K562 (cell line): ENCODE data around the gene OPHN1. TPM values are rescaled to one million over a fixed set of nuclear protein-coding genes. Genes with fewer than 3 reads are reported as not detected.

Experiments
- ATAC-seq: fragments of 200-7000 bp; cut with Tn5 transposase; 3 replicates; pipeline ENCODE4 v1.9.1; 2020; ENCODE audit warnings: moderate library complexity
- BruUV-seq: library from RNA; stranded (reverse); fragments of 400-500 nt; replicated peaks from 2 replicates; lab custom pipeline; 2021; lab: Mats Ljungman, UMichigan
- CTCF ChIA-PET: fragments of 300-600 bp; formaldehyde crosslinking; extraction: SDS; loops from one replicate; lab custom pipeline; 2021; ENCODE audit warnings: low intra/inter-chr PET ratio; lab: Yijun Ruan, JAX
- POLR2A ChIA-PET: fragments of 300-600, 350-650 bp; sonication (Branson Sonifier 250); formaldehyde crosslinking; extraction: SDS; loops from one replicate; lab custom pipeline; 2021; ENCODE audit warnings: antibody characterized with exemption, inconsistent platforms; lab: Yijun Ruan, JAX
- DNase-seq, 4 experiments: peaks; one replicate each; pipeline versions ENCODE4 v3.0.0 to v3.0.0-alpha.2; 2011 to 2018; ENCODE audit warnings: low spot score in 3 of 4, mixed read lengths in 3 of 4; ENCODE audit errors: extremely low read depth in 1 of 4
- FAIRE-seq: peaks from 2 replicates; lab custom pipeline; 2011; peaks lifted over from hg19 to GRCh38; lab: Jason Lieb, UNC
- H2AFZ ChIP-seq: 2 replicates; pipeline ENCODE4 v1.6.0; 2011; ENCODE audit warnings: low read depth, low read length, control low read depth, inconsistent platforms
- H3K27ac ChIP-seq: fragments of 200-600 bp; 3 replicates; pipeline ENCODE4 v1.8.0; 2011; ENCODE audit warnings: low read depth, mild to moderate bottlenecking, control low read depth, inconsistent platforms, low read length, moderate library complexity, mixed read lengths; ENCODE audit errors: extremely low read depth
- H3K27me3 ChIP-seq, 2 experiments: fragments of 300-600 bp in 1 of 2; 2 replicates in 1 of 2; 3 replicates in 1 of 2; pipeline versions ENCODE4 v1.6.0 to v1.8.0; 2011; ENCODE audit warnings: inconsistent platforms in 2 of 2, low read length in 2 of 2, mild to moderate bottlenecking in 1 of 2, mixed read lengths in 1 of 2, moderate library complexity in 1 of 2; ENCODE audit not compliant: control insufficient read depth in 2 of 2, insufficient read depth in 2 of 2
- H3K36me3 ChIP-seq: fragments of 300-600 bp; 3 replicates; pipeline ENCODE4 v1.8.0; 2011; ENCODE audit warnings: mild to moderate bottlenecking, low read length, inconsistent platforms; ENCODE audit not compliant: control insufficient read depth, insufficient read depth
- H3K4me1 ChIP-seq, 2 experiments: fragments of 200-600 bp in 1 of 2; replicated peaks in 1 of 2; 2 replicates in 1 of 2; 3 replicates in 1 of 2; pipeline versions ENCODE4 v1.5.1 to v1.8.0; 2011; ENCODE audit warnings: inconsistent platforms in 2 of 2, low read length in 2 of 2, mild to moderate bottlenecking in 1 of 2, mixed read lengths in 1 of 2, moderate library complexity in 1 of 2; ENCODE audit not compliant: control insufficient read depth in 2 of 2, insufficient read depth in 2 of 2
- H3K4me2 ChIP-seq: 2 replicates; pipeline ENCODE4 v1.6.1; 2011; ENCODE audit warnings: low read length, control low read depth, inconsistent platforms, mixed read lengths; ENCODE audit not compliant: insufficient read depth
- H3K4me3 ChIP-seq: fragments of 200-600 bp; sonication (generic), shearing (Covaris generic); 2 replicates; pipeline ENCODE4 v1.5.1; 2016; ENCODE audit warnings: control low read depth, inconsistent platforms
- H3K79me2 ChIP-seq: fragments of 200-600 bp; 3 replicates; pipeline ENCODE4 v1.8.0; 2011; ENCODE audit warnings: low read length, inconsistent platforms; ENCODE audit not compliant: control insufficient read depth, insufficient read depth
- H3K9ac ChIP-seq, 2 experiments: 2 replicates each; pipeline versions ENCODE4 v1.6.0 to v1.6.1; 2011; ENCODE audit warnings: low read depth in 2 of 2, low read length in 2 of 2, control low read depth in 1 of 2, inconsistent platforms in 1 of 2, mild to moderate bottlenecking in 1 of 2, mixed read lengths in 1 of 2; ENCODE audit not compliant: insufficient read depth in 1 of 2
- H3K9me1 ChIP-seq: one replicate; pipeline ENCODE4 v1.6.0; 2011; ENCODE audit warnings: inconsistent platforms, mild to moderate bottlenecking, low read length, moderate library complexity; ENCODE audit not compliant: control insufficient read depth, insufficient read depth
- H3K9me3 ChIP-seq: replicated peaks from 2 replicates; pipeline ENCODE4 v1.5.1; 2011; ENCODE audit warnings: low read depth, low read length, inconsistent platforms; ENCODE audit not compliant: control insufficient read depth, insufficient read depth
- H4K20me1 ChIP-seq: replicated peaks from 2 replicates; pipeline ENCODE4 v1.6.1; 2011; ENCODE audit warnings: low read length, inconsistent platforms, mixed read lengths; ENCODE audit not compliant: control insufficient read depth, insufficient read depth
- ARNT ChIP-seq, 2 experiments: fragments of 450-650 bp; IDR thresholded peaks; 2 replicates each; pipeline ENCODE4 v1.6.1; 2016; ENCODE audit warnings: mild to moderate bottlenecking in 1 of 2
- BRF1 ChIP-seq: IDR thresholded peaks from 3 replicates; pipeline ENCODE4 v1.6.1; 2011; ENCODE audit warnings: borderline replicate concordance, mild to moderate bottlenecking; ENCODE audit not compliant: insufficient read length; ENCODE audit errors: extremely low read depth
- HOMEZ ChIP-seq: fragments of 250-450 bp; sonication (Bioruptor Pico); IDR thresholded peaks from 2 replicates; pipeline ENCODE4 v1.4.0; 2020; ENCODE audit warnings: mild to moderate bottlenecking, moderate library complexity
- ILF3 ChIP-seq: fragments of 450-650 bp; IDR thresholded peaks from 2 replicates; pipeline ENCODE4 v1.6.1; 2018; ENCODE audit warnings: antibody characterized with exemption, mild to moderate bottlenecking, moderate library complexity, borderline replicate concordance
- MED1 ChIP-seq: sonication (generic); formaldehyde crosslinking; IDR thresholded peaks from 2 replicates; pipeline ENCODE4 v1.8.1; 2023; ENCODE audit warnings: missing genetic modification reagents, borderline replicate concordance
- NFIC ChIP-seq: fragments of 450-650 bp; IDR thresholded peaks from 2 replicates; pipeline ENCODE4 v1.6.1; 2017; ENCODE audit warnings: mild to moderate bottlenecking, inconsistent platforms
- TBP ChIP-seq: optimal IDR thresholded peaks from 2 replicates; pipeline ENCODE3; 2011; ENCODE audit warnings: low read depth, low read length, improper control_type of control experiment
- WGBS: fragments of 100-300 bp; shearing (Covaris generic); methylation state at CpG from one replicate; pipeline ENCODE4 v1.1.6; 2016; ENCODE audit warnings: low coverage, mixed read lengths; ENCODE audit not compliant: insufficient coverage; ENCODE audit errors: missing lambda C conversion rate; 5-methylcytosine and 5-hydroxymethylcytosine counted together
- in situ Hi-C: fragments of 300-500 bp; cut with MboI; formaldehyde crosslinking; loops from 4 replicates; pipeline ENCODE4 v1.15.0; 2018; ENCODE audit warnings: inconsistent platforms, mixed read lengths
- intact Hi-C: fragments of 100-400 bp; cut with micrococcal nuclease; formaldehyde crosslinking; loops from 2 replicates; pipeline ENCODE4 v1.14.2; 2022
- polyA plus RNA-seq, 8 experiments: library from polyadenylated mRNA; depleted of rRNA in 4 of 8; stranded (reverse) in 5 of 8; unstranded in 3 of 8; fragments of >200 nt; fragmentation: Nextera tagmentation in 2 of 8; fragmentation: Illumina TruSeq in 1 of 8; extraction: Ambion mirVana in 2 of 8; extraction: Trizol in 1 of 8; gene quantifications; 2 replicates each; pipeline versions ENCODE4 v1.2.1 to v1.2.3, GENCODE V29; 2011 to 2014; ENCODE audit warnings: inconsistent platforms in 1 of 8, missing spikeins in 1 of 8
- total RNA-seq, 7 experiments: library from RNA; depleted of rRNA in 6 of 7; stranded (reverse); fragments of >200 nt in 6 of 7; fragmentation: Illumina TruSeq in 2 of 7; extraction: Trizol in 2 of 7; gene quantifications; 2 replicates each; pipeline versions ENCODE4 v1.2.1 to v1.2.3, GENCODE V29; 2011 to 2021; ENCODE audit warnings: low replicate concordance in 1 of 7
- TF ChIP-seq, protein P1 (sequence below): fragments of 250-450 bp; sonication (Bioruptor Pico); IDR thresholded peaks from 2 replicates; pipeline ENCODE4 v1.8.0; 2021; ENCODE audit warnings: mild to moderate bottlenecking, moderate library complexity
- TF ChIP-seq, protein P2 (sequence below): fragments of 450-650 bp; formaldehyde crosslinking; IDR thresholded peaks from 2 replicates; pipeline ENCODE4 v1.4.0; 2020; ENCODE audit warnings: mild to moderate bottlenecking, moderate library complexity

The OPHN1 gene
- total and polyA plus RNA-seq, 9 of the 15 experiments (the other 6 are each of a cell fraction or from before 2014, with no cell fraction given) = 0.28 to 1.8 (median 1.0) TPM

DNA sequence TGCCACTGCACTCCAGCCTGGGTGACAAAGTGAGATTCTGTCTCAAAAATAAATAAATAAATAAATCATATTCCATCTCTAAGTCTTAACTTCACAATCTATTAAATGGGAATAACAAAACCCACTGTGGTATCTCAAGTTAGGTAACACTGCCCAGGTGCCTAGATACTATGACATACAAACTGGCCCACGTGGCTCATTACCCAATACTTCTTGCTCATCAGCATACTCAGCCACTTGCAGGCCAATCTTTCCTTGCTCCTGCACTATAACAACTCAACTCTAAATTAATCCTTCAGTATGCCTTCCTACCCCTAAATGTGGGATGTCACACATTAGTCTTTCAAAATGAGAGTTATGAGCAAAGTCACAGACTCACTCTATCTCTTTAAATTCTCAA is 230.1 kb downstream of the OPHN1 start:
- Histone ChIP-seq H3K27ac (no peak overlapping the region), H3K4me1 (no peaks in the 10 kb centered on the region), H3K9me3 (no peaks in the 10 kb centered on the region), H3K4me3 (no peak overlapping the region), H3K4me2 (no peak overlapping the region), H3K27me3 (no peaks in the 10 kb centered on the region), H3K36me3 (no peaks in the 10 kb centered on the region), H3K9me1 (no peaks in the 10 kb centered on the region), H4K20me1 (no peaks in the 10 kb centered on the region), H2AFZ (no peak overlapping the region), H3K9ac (no peak overlapping the region)
- ChIA-PET CTCF (no interaction called here), POLR2A (no interaction called here)
- intact Hi-C loops = no loop called here
- ATAC-seq (no peak), FAIRE-seq (no peak), DNase-seq (no peak)
- WGBS = 8% methylated on average over 1 of the region's 1 CpG
- BruUV-seq = no TSS peak
- TF ChIP-seq, protein P1, sequence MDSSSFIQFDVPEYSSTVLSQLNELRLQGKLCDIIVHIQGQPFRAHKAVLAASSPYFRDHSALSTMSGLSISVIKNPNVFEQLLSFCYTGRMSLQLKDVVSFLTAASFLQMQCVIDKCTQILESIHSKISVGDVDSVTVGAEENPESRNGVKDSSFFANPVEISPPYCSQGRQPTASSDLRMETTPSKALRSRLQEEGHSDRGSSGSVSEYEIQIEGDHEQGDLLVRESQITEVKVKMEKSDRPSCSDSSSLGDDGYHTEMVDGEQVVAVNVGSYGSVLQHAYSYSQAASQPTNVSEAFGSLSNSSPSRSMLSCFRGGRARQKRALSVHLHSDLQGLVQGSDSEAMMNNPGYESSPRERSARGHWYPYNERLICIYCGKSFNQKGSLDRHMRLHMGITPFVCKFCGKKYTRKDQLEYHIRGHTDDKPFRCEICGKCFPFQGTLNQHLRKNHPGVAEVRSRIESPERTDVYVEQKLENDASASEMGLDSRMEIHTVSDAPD (CRISPR knock-in tag) = no peak
- TF ChIP-seq TBP (no peak), HOMEZ (CRISPR knock-in tag) (no peak), NFIC (no peak), ILF3 (no peak), BRF1 (no peak), MED1 (CRISPR knock-in tag) (no peak), ARNT (IDR thresholded peaks at IDR 0.05) (no peak)
- TF ChIP-seq, protein P2, sequence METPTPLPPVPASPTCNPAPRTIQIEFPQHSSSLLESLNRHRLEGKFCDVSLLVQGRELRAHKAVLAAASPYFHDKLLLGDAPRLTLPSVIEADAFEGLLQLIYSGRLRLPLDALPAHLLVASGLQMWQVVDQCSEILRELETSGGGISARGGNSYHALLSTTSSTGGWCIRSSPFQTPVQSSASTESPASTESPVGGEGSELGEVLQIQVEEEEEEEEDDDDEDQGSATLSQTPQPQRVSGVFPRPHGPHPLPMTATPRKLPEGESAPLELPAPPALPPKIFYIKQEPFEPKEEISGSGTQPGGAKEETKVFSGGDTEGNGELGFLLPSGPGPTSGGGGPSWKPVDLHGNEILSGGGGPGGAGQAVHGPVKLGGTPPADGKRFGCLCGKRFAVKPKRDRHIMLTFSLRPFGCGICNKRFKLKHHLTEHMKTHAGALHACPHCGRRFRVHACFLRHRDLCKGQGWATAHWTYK (CRISPR knock-in tag) = no peak
- TF ChIP-seq, all 486 proteins: peak for 0
- in situ Hi-C loops = no loop called here
- no peaks in the 10 kb centered on the region for H3K79me2 ChIP-seq
